B cell (primary cell): ENCODE results near the gene SLC8A3.

Experiments used
- EZH2 ChIP-seq: IDR thresholded peaks from 2 replicates; pipeline ENCODE4 v1.6.1; 2012; ENCODE audit warnings: borderline replicate concordance, low read depth, mild to moderate bottlenecking, moderate library complexity, low read length; ENCODE audit not compliant: insufficient read depth, poor library complexity, severe bottlenecking
- TF ChIP-seq, protein P1 (sequence below): fragments of 200-600 bp; IDR thresholded peaks from one replicate; pipeline ENCODE4 v1.8.0; 2022; ENCODE audit warnings: antibody characterized with exemption, mild to moderate bottlenecking

GRCh38 chr14:70208380-70208779 is 19.6 kb upstream of the SLC8A3 start:
- TF ChIP-seq, protein P1, sequence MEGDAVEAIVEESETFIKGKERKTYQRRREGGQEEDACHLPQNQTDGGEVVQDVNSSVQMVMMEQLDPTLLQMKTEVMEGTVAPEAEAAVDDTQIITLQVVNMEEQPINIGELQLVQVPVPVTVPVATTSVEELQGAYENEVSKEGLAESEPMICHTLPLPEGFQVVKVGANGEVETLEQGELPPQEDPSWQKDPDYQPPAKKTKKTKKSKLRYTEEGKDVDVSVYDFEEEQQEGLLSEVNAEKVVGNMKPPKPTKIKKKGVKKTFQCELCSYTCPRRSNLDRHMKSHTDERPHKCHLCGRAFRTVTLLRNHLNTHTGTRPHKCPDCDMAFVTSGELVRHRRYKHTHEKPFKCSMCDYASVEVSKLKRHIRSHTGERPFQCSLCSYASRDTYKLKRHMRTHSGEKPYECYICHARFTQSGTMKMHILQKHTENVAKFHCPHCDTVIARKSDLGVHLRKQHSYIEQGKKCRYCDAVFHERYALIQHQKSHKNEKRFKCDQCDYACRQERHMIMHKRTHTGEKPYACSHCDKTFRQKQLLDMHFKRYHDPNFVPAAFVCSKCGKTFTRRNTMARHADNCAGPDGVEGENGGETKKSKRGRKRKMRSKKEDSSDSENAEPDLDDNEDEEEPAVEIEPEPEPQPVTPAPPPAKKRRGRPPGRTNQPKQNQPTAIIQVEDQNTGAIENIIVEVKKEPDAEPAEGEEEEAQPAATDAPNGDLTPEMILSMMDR: no peak
- no peak for TF ChIP-seq EZH2
